Transverse colon (tissue), 4 donors: ENCODE measurements around the gene FLNA. TPM values are rescaled to one million over a fixed set of nuclear protein-coding genes. Genes with fewer than 3 reads are reported as not detected.
"Not testable (repeated sequence)": the region's sequence is repeated elsewhere in the genome, so short reads cannot be mapped to it uniquely, and the experiment has no call there.

Experiments used
- DNase-seq: peaks from one replicate; pipeline ENCODE4 v3.0.0-alpha.2; 2019
- H3K27ac ChIP-seq, 4 donors: fragments of 200-600 bp; sonication (generic); 2 replicates each; pipeline ENCODE4 v1.5.1; 2016 to 2018; ENCODE audit warnings: inconsistent platforms in 4 of 4
- H3K27me3 ChIP-seq: fragments of 200-600 bp; sonication (generic); 2 replicates; pipeline ENCODE4 v1.5.1; 2017; ENCODE audit warnings: inconsistent platforms
- H3K36me3 ChIP-seq, 4 donors: fragments of 200-600 bp; sonication (generic); 2 replicates each; pipeline ENCODE4 v1.5.1; 2017 to 2019; ENCODE audit warnings: inconsistent platforms in 4 of 4
- H3K4me1 ChIP-seq, 4 donors: fragments of 200-600 bp; sonication (generic); 2 replicates each; pipeline ENCODE4 v1.5.1; 2017 to 2020; ENCODE audit warnings: inconsistent platforms in 4 of 4
- H3K4me3 ChIP-seq, 4 donors: fragments of 200-600 bp; sonication (generic); 1 replicate in 1 of 4; 2 replicates in 3 of 4; pipeline versions ENCODE4 v1.5.1 to v1.6.1; 2017 to 2019; ENCODE audit warnings: inconsistent platforms in 4 of 4
- H3K9me3 ChIP-seq, 2 donors: fragments of 200-600 bp; sonication (generic); 2 replicates each; pipeline ENCODE4 v1.5.1; 2017 to 2019; ENCODE audit warnings: inconsistent platforms in 2 of 2
- CTCF ChIP-seq, 5 experiments: fragments of 200-600 bp in 3 of 5; fragments of 450-650 bp in 2 of 5; sonication (generic) in 3 of 5; IDR thresholded peaks; 1 replicate in 2 of 5; 2 replicates in 3 of 5; pipeline ENCODE4 v1.5.1; 2016 to 2017; ENCODE audit warnings: antibody characterized with exemption in 5 of 5, inconsistent platforms in 3 of 5, mild to moderate bottlenecking in 2 of 5, moderate library complexity in 1 of 5
- EP300 ChIP-seq: sonication (generic); formaldehyde crosslinking; IDR thresholded peaks from one replicate; pipeline ENCODE4 v1.6.1; 2017; ENCODE audit warnings: antibody characterized with exemption, low read depth
- POLR2A ChIP-seq: fragments of 450-650 bp; IDR thresholded peaks from one replicate; pipeline ENCODE4 v1.6.1; 2016; ENCODE audit warnings: antibody characterized with exemption, mild to moderate bottlenecking, moderate library complexity
- POLR2AphosphoS5 ChIP-seq, 3 donors: sonication (generic); formaldehyde crosslinking; IDR thresholded peaks; one replicate each; pipeline ENCODE4 v1.6.1; 2016; ENCODE audit warnings: antibody characterized with exemption in 3 of 3
- WGBS, 2 donors: methylation state at CpG; one replicate each; pipeline ENCODE4 v1.1.5; 2018; ENCODE audit warnings: low coverage in 1 of 2; 5-methylcytosine and 5-hydroxymethylcytosine counted together
- in situ Hi-C, 4 donors: fragments of 200-750 bp; cut with MboI; loops; one replicate each; pipeline versions ENCODE4 v1.15.0 to v1.15.1; 2017; ENCODE audit warnings: low sequenced_read_pairs in 3 of 4, low pct_ligation_motif_present in 1 of 4, low pct_unique_long_range_greater_than_20kb in 1 of 4
- intact Hi-C: fragments of 100-400 bp; cut with DNase I; formaldehyde crosslinking; loops from one replicate; pipeline ENCODE4 v1.15.1; 2023; ENCODE audit warnings: low total_unique reads
- small RNA-seq, 4 donors: library from RNA; depleted of rRNA; stranded (forward); fragments of <200 nt; gene quantifications; one replicate each; pipeline ENCODE3, GENCODE V24; 2016
- total RNA-seq, 4 donors: library from RNA; depleted of rRNA; stranded (reverse); fragments of >200 nt; gene quantifications; one replicate each; pipeline ENCODE4 v1.1.0, GENCODE V29; 2016

FLNA gene
- total RNA-seq, 4 donors from 2014 or later: 632 to 3,163 (median 1,262) TPM

GRCh38 chrX:154303476-154303875, 71.0 kb downstream of the FLNA start:
- Histone ChIP-seq H3K27ac (no peak overlapping the region), H3K27me3 (no peaks in the 10 kb centered on the region), H3K4me3 (no peak overlapping the region), H3K36me3 (no peaks in the 10 kb centered on the region), H3K4me1 (no peaks in the 10 kb centered on the region), H3K9me3 (no peaks in the 10 kb centered on the region)
- TF ChIP-seq POLR2A (no peak), POLR2AphosphoS5 (IDR thresholded peaks at IDR 0.05) (no peak), CTCF (IDR thresholded peaks at IDR 0.05) (no peak)
- in situ Hi-C loops: no loop called here
- 55 to 69% methylated on average over 4 to 8 of the region's 8 CpGs for WGBS, 2 donors
- intact Hi-C loops: no loop called here
- DNase-seq: no peak

GRCh38 chrX:154302998-154303397, 71.4 kb downstream of the FLNA start:
- H3K4me1 ChIP-seq, H3K4me3 ChIP-seq, H3K9me3 ChIP-seq, H3K27me3 ChIP-seq, H3K27ac ChIP-seq, H3K36me3 ChIP-seq, intact Hi-C loops, in situ Hi-C loops, DNase-seq: not testable (repeated sequence)
- WGBS, 2 donors: 82% methylated on average over 7 of the region's 7 CpGs; no CpG with 5 or more reads in 1 of the 2 donors

- Histone ChIP-seq H3K4me1 (no peaks in the 10 kb centered on the region), H3K4me3 (no peak overlapping the region), H3K27me3 (no peaks in the 10 kb centered on the region), H3K9me3 (no peaks in the 10 kb centered on the region), H3K27ac (no peak overlapping the region), H3K36me3 (no peaks in the 10 kb centered on the region)
- TF ChIP-seq POLR2A (no peak), POLR2AphosphoS5 (IDR thresholded peaks at IDR 0.05) (no peak), EP300 (no peak), CTCF (IDR thresholded peaks at IDR 0.05) (no peak)
- intact Hi-C loops (no loop called here), in situ Hi-C loops (no loop called here)
- DNase-seq: no peak
- WGBS, 2 donors: 88% methylated on average over 8 of the region's 8 CpGs; no CpG with 5 or more reads in 1 of the 2 donors
Measured at GRCh38 chrX:154300816-154301215, 73.6 kb downstream of the FLNA start.

Small RNAs within 50 kb of the gene (small RNA-seq; reads per million reads assigned to genes)
- gene SNORA70: 0 reads per million in 4 donors

Other genes with a start within 250 kb of the FLNA start
- not detected for gene OPN1LW, start 230.4 kb downstream of the FLNA start, total RNA-seq
- not detected for gene OPN1MW, start 192.0 kb downstream of the FLNA start, total RNA-seq
- gene OPN1MW2, start 154.9 kb downstream of the FLNA start, total RNA-seq: not detected
- not detected for gene OPN1MW3, start 117.1 kb downstream of the FLNA start, total RNA-seq
- gene TEX28, start 79.5 kb downstream of the FLNA start, total RNA-seq: not detected
- not detected for gene TKTL1, start 78.8 kb downstream of the FLNA start, total RNA-seq
- gene EMD, start 4.7 kb upstream of the FLNA start, total RNA-seq: 10 to 100 TPM; 27.3 to 89.8 (median 55.5) TPM
- gene RPL10, start 23.7 kb upstream of the FLNA start, total RNA-seq: 1,000 to 10,000 TPM; 1,352 to 4,861 (median 3,415) TPM
- 100 to 1,000 TPM in 1 of 4 donors, 10 to 100 TPM in 3; 15.9 to 156 (median 36.9) TPM for gene DNASE1L1, start 34.6 kb upstream of the FLNA start, total RNA-seq
- 100 to 1,000 TPM in 2 of 4 donors, 10 to 100 TPM in 2; 46.7 to 495 (median 101) TPM for gene TAFAZZIN, start 36.9 kb upstream of the FLNA start, total RNA-seq
- 100 to 1,000 TPM in 1 of 4 donors, 10 to 100 TPM in 3; 26.5 to 118 (median 61.7) TPM for gene ATP6AP1, start 54.0 kb upstream of the FLNA start, total RNA-seq
- 100 to 1,000 TPM in 3 of 4 donors, 10 to 100 TPM in 1; 86.6 to 173 (median 119) TPM for gene GDI1, start 62.5 kb upstream of the FLNA start, total RNA-seq
- 100 to 1,000 TPM in 1 of 4 donors, 10 to 100 TPM in 3; 39.9 to 130 (median 52.0) TPM for gene FAM50A, start 69.5 kb upstream of the FLNA start, total RNA-seq
- gene PLXNA3, start 83.6 kb upstream of the FLNA start, total RNA-seq: 100 to 1,000 TPM in 1 of 4 donors, 10 to 100 TPM in 3; 17.3 to 128 (median 52.8) TPM
- gene LAGE3, start 104.6 kb upstream of the FLNA start, total RNA-seq: 10 to 100 TPM in 2 of 4 donors, 1 to 10 TPM in 1, not detected in 1; 3.0 to 28.4 (median 23.3) TPM
- gene UBL4A, start 112.0 kb upstream of the FLNA start, total RNA-seq: 10 to 100 TPM; 19.9 to 50.7 (median 42.7) TPM
- gene SLC10A3, start 116.0 kb upstream of the FLNA start, total RNA-seq: 100 to 1,000 TPM in 1 of 4 donors, 10 to 100 TPM in 3; 26.7 to 117 (median 34.4) TPM
- gene FAM3A, start 141.6 kb upstream of the FLNA start, total RNA-seq: 100 to 1,000 TPM in 1 of 4 donors, 10 to 100 TPM in 3; 62.7 to 112 (median 72.5) TPM
- 10 to 100 TPM in 3 of 4 donors, 1 to 10 TPM in 1; 7.4 to 24.4 (median 19.3) TPM for gene G6PD, start 172.2 kb upstream of the FLNA start, total RNA-seq
- 10 to 100 TPM; 12.2 to 61.1 (median 25.1) TPM for gene IKBKG, start 173.0 kb upstream of the FLNA start, total RNA-seq
- gene CTAG1A, start 210.5 kb upstream of the FLNA start, total RNA-seq: not detected
- gene CTAG1B, start 244.6 kb upstream of the FLNA start, total RNA-seq: not detected